ENCODE results near the gene RPRD2. TPM values are rescaled to one million over a fixed set of nuclear protein-coding genes. Genes with fewer than 3 reads are reported as not detected.
"Not testable (repeated sequence)": the region's sequence is repeated elsewhere in the genome, so short reads cannot be mapped to it uniquely, and the experiment has no call there.

Gene RPRD2
- 10 to 100 TPM; 42.2 to 42.3 TPM for total RNA-seq

GRCh38 chr1:150363426-150364230 lies at the start of gene RPRD2:
RPRD2 (plus strand) TSS chr1:150364147; CDS start chr1:150364715, 568 bp downstream.
- DNase-seq (peak; percentile 92), ATAC-seq (ENCODE audit: low read depth) (peak; percentile 95)
- H3K36me3 Mint-ChIP-seq = peaks cover 10% of the 10 kb centered on the region
- no peaks in the 10 kb centered on the region for H3K9me3 Mint-ChIP-seq
- H3K4me3 Mint-ChIP-seq = peak within 1 kb of the TSS; percentile 100
- H3K4me1 Mint-ChIP-seq = peaks cover 24% of the 10 kb centered on the region
- H3K27me3 Mint-ChIP-seq = no peaks in the 10 kb centered on the region
- peak within 1 kb of the TSS; percentile 99 for H3K27ac Mint-ChIP-seq
- POLR2A ChIA-PET = interaction anchor here (0.5 to 2.8 kb wide), 26 partner anchors 8 to 918 kb away, joined by 3 to 11 read pairs (median 4); partner anchors contain the start of genes ANP32E, APH1A, FALEC and GOLPH3L

GRCh38 chr1:150314691-150315090 lies 49.3 kb upstream of the RPRD2 start:
- POLR2A ChIA-PET; H3K27ac Mint-ChIP-seq; ATAC-seq (ENCODE audit: low read depth); H3K36me3 Mint-ChIP-seq; H3K27me3 Mint-ChIP-seq; H3K9me3 Mint-ChIP-seq; H3K4me3 Mint-ChIP-seq; DNase-seq; H3K4me1 Mint-ChIP-seq: not testable (repeated sequence)

- DNase-seq = no peak
- H3K27ac Mint-ChIP-seq = peak overlapping the region; percentile 99
- H3K9me3 Mint-ChIP-seq = no peaks in the 10 kb centered on the region
These were observed 43.3 kb upstream of the RPRD2 start for GRCh38 chr1:150320667-150320978.

GRCh38 chr1:150321826-150322166 lies 42.2 kb upstream of the RPRD2 start:
- peaks cover 23% of the 10 kb centered on the region for H3K4me1 Mint-ChIP-seq
- no peaks in the 10 kb centered on the region for H3K9me3 Mint-ChIP-seq
- H3K27me3 Mint-ChIP-seq = no peaks in the 10 kb centered on the region
- DNase-seq = no peak
- peak overlapping the region; percentile 98 for H3K4me3 Mint-ChIP-seq
- H3K36me3 Mint-ChIP-seq = peaks cover 13% of the 10 kb centered on the region
- ATAC-seq (ENCODE audit: low read depth) = no peak
- POLR2A ChIA-PET = interaction anchor here (0.6 to 2.5 kb wide), 4 partner anchors 12 to 332 kb away, joined by 3 to 11 read pairs (median 4); partner anchors contain the start of gene RPRD2
- H3K27ac Mint-ChIP-seq = peak overlapping the region; percentile 99

More at GRCh38 chr1:150320667-150320978, 43.3 kb upstream of the RPRD2 start:
- H3K36me3 Mint-ChIP-seq = peaks cover 9% of the 10 kb centered on the region
- peak overlapping the region; percentile 98 for H3K4me3 Mint-ChIP-seq
- H3K27me3 Mint-ChIP-seq = no peaks in the 10 kb centered on the region
- POLR2A ChIA-PET = interaction anchor here (0.5 to 2.5 kb wide), 5 partner anchors 13 to 90 kb away, joined by 3 to 11 read pairs (median 4); partner anchors contain the start of gene RPRD2
- no peak for ATAC-seq (ENCODE audit: low read depth)
- peaks cover 18% of the 10 kb centered on the region for H3K4me1 Mint-ChIP-seq

GRCh38 chr1:150322310-150322709 lies 41.6 kb upstream of the RPRD2 start:
- peaks cover 13% of the 10 kb centered on the region for H3K36me3 Mint-ChIP-seq
- DNase-seq (no peak), ATAC-seq (ENCODE audit: low read depth) (no peak)
- peak overlapping the region; percentile 99 for H3K27ac Mint-ChIP-seq
- POLR2A ChIA-PET = interaction anchor here (0.6 to 2.5 kb wide), 3 partner anchors 14 to 331 kb away, joined by 3 to 11 read pairs (median 3); partner anchors contain the start of gene RPRD2
- no peaks in the 10 kb centered on the region for H3K9me3 Mint-ChIP-seq
- peaks cover 23% of the 10 kb centered on the region for H3K4me1 Mint-ChIP-seq
- no peaks in the 10 kb centered on the region for H3K27me3 Mint-ChIP-seq
- peak overlapping the region; percentile 98 for H3K4me3 Mint-ChIP-seq

- DNase-seq (no peak), ATAC-seq (ENCODE audit: low read depth) (no peak)
- Mint-ChIP-seq H3K4me3 (no peak overlapping the region), H3K36me3 (peaks cover 36% of the 10 kb centered on the region), H3K27me3 (no peaks in the 10 kb centered on the region), H3K27ac (peak overlapping the region; percentile 43), H3K9me3 (no peaks in the 10 kb centered on the region), H3K4me1 (peaks cover 5% of the 10 kb centered on the region)
- POLR2A ChIA-PET = interaction anchor here (1.6 kb wide), 1 partner anchor 12 kb away, joined by 5 read pairs; the partner anchor contains the start of gene PRPF3
These were observed 31.2 kb upstream of the RPRD2 start for GRCh38 chr1:150332651-150333290.

- Mint-ChIP-seq H3K27ac (no peak overlapping the region), H3K4me3 (no peak overlapping the region), H3K36me3 (peaks cover 40% of the 10 kb centered on the region), H3K9me3 (no peaks in the 10 kb centered on the region), H3K27me3 (no peaks in the 10 kb centered on the region), H3K4me1 (no peaks in the 10 kb centered on the region)
- ATAC-seq (ENCODE audit: low read depth) = no peak
- no peak for DNase-seq
- POLR2A ChIA-PET = interaction anchor here (0.6 kb wide), 1 partner anchor 431 kb away, joined by 3 read pairs; no protein-coding TSS in a partner anchor
These were observed 17.6 kb upstream of the RPRD2 start for GRCh38 chr1:150346316-150346715.

- DNase-seq (no peak), ATAC-seq (ENCODE audit: low read depth) (no peak)
- no peak overlapping the region for H3K27ac Mint-ChIP-seq
- H3K9me3 Mint-ChIP-seq = no peaks in the 10 kb centered on the region
- peaks cover 24% of the 10 kb centered on the region for H3K36me3 Mint-ChIP-seq
- no peaks in the 10 kb centered on the region for H3K27me3 Mint-ChIP-seq
- H3K4me3 Mint-ChIP-seq = no peak overlapping the region
- H3K4me1 Mint-ChIP-seq = no peaks in the 10 kb centered on the region
- POLR2A ChIA-PET = no interaction called here
These were observed 11.1 kb upstream of the RPRD2 start for GRCh38 chr1:150352866-150353265.

GRCh38 chr1:150362721-150363425 lies 1.1 kb upstream of the RPRD2 start:
- peaks cover 23% of the 10 kb centered on the region for H3K4me1 Mint-ChIP-seq
- peak overlapping the region; percentile 100 for H3K4me3 Mint-ChIP-seq
- no peaks in the 10 kb centered on the region for H3K27me3 Mint-ChIP-seq
- no peak for DNase-seq
- ATAC-seq (ENCODE audit: low read depth) = no peak
- peak overlapping the region; percentile 99 for H3K27ac Mint-ChIP-seq
- no peaks in the 10 kb centered on the region for H3K9me3 Mint-ChIP-seq
- peaks cover 11% of the 10 kb centered on the region for H3K36me3 Mint-ChIP-seq
- POLR2A ChIA-PET = interaction anchor here (0.8 to 2.8 kb wide), 13 partner anchors 8 to 475 kb away, joined by 3 to 11 read pairs (median 5); partner anchors contain the start of genes ANP32E, APH1A, GOLPH3L and MCL1

GRCh38 chr1:150364231-150365003 lies 470 bp downstream of the RPRD2 start:
- H3K36me3 Mint-ChIP-seq = peaks cover 15% of the 10 kb centered on the region
- H3K9me3 Mint-ChIP-seq = no peaks in the 10 kb centered on the region
- ATAC-seq (ENCODE audit: low read depth) (peak; percentile 20), DNase-seq (peak; percentile 80)
- H3K4me3 Mint-ChIP-seq = peak overlapping the region; percentile 100
- H3K27ac Mint-ChIP-seq = peak overlapping the region; percentile 99
- peaks cover 24% of the 10 kb centered on the region for H3K4me1 Mint-ChIP-seq
- H3K27me3 Mint-ChIP-seq = no peaks in the 10 kb centered on the region
- POLR2A ChIA-PET = interaction anchor here (0.5 to 2.8 kb wide), 25 partner anchors 9 to 917 kb away, joined by 3 to 11 read pairs (median 3); partner anchors contain the start of genes ANP32E, APH1A, FALEC and GOLPH3L

- H3K27ac Mint-ChIP-seq = peak overlapping the region; percentile 99
- no peaks in the 10 kb centered on the region for H3K27me3 Mint-ChIP-seq
- POLR2A ChIA-PET = interaction anchor here (1.0 to 1.3 kb wide), 4 partner anchors 122 to 691 kb away, joined by 3 to 4 read pairs (median 3); partner anchors contain the start of genes MCL1 and TARS2
- H3K36me3 Mint-ChIP-seq = peaks cover 16% of the 10 kb centered on the region
- H3K4me3 Mint-ChIP-seq = peak overlapping the region; percentile 100
- no peaks in the 10 kb centered on the region for H3K9me3 Mint-ChIP-seq
- H3K4me1 Mint-ChIP-seq = peaks cover 27% of the 10 kb centered on the region
- DNase-seq = no peak
- ATAC-seq (ENCODE audit: low read depth) = no peak
These were observed 2.0 kb downstream of the RPRD2 start for GRCh38 chr1:150365941-150366340.

Measured in activated naive CD8-positive, alpha-beta T cell treated with anti-CD3 and anti-CD28 coated beads, Interleukin-2, amount 10 ng/mL, durations not matched to agents 7 days and 5 days (primary cell).